Bronchial epithelial cell (primary cell): Measurements from ENCODE around the gene BCL2L1. TPM values are rescaled to one million over a fixed set of nuclear protein-coding genes. Genes with fewer than 3 reads are reported as not detected.

ENCODE experiments used
- DNase-seq: peaks from one replicate; pipeline ENCODE4 v3.0.0-alpha.2; 2010; ENCODE audit warnings: low read depth
- FAIRE-seq: peaks from 2 replicates; lab custom pipeline; 2011; peaks lifted over from hg19 to GRCh38; lab: Jason Lieb, UNC
- H3K27me3 ChIP-seq: 2 replicates; pipeline ENCODE4 v1.5.1; 2011; ENCODE audit warnings: low read length; ENCODE audit not compliant: control insufficient read depth, insufficient read depth
- H3K36me3 ChIP-seq: 2 replicates; pipeline ENCODE4 v1.5.1; 2011; ENCODE audit warnings: low read length; ENCODE audit not compliant: control insufficient read depth, insufficient read depth
- H3K4me3 ChIP-seq: 2 replicates; pipeline ENCODE4 v1.5.1; 2011; ENCODE audit warnings: mild to moderate bottlenecking, low read depth, low read length, control low read depth
- CTCF ChIP-seq: IDR thresholded peaks from 2 replicates; pipeline ENCODE4 v1.5.1; 2011; ENCODE audit warnings: mild to moderate bottlenecking, moderate library complexity, low read length, control low read depth, inconsistent platforms; ENCODE audit not compliant: insufficient read depth, severe bottlenecking
- total RNA-seq: library from RNA; depleted of rRNA; stranded (reverse); fragments of >200 nt; gene quantifications from 2 replicates; pipeline ENCODE4 v1.2.1, GENCODE V29; 2014

The BCL2L1 gene
- total RNA-seq, 1 donor from 2014 or later, result 93.5 TPM

- peak overlapping the region; percentile 70 for H3K4me3 ChIP-seq
- DNase-seq, result peak; percentile 73
- no peak for FAIRE-seq
- TF ChIP-seq CTCF, result no peak
- no peaks in the 10 kb centered on the region for H3K36me3 ChIP-seq
- H3K27me3 ChIP-seq, result no peaks in the 10 kb centered on the region
Measured at GRCh38 chr20:31740208-31740607, 17.5 kb upstream of the BCL2L1 start.

GRCh38 chr20:31739550-31739977 is 16.9 kb upstream of the BCL2L1 start:
- DNase-seq, result no peak
- no peak for TF ChIP-seq CTCF
- no peaks in the 10 kb centered on the region for H3K36me3 ChIP-seq
- H3K4me3 ChIP-seq, result peak overlapping the region; percentile 70
- no peaks in the 10 kb centered on the region for H3K27me3 ChIP-seq
- FAIRE-seq, result no peak

- Histone ChIP-seq H3K36me3 (no peaks in the 10 kb centered on the region), H3K27me3 (no peaks in the 10 kb centered on the region), H3K4me3 (peak within 1 kb of the TSS; percentile 70)
- FAIRE-seq (no peak), DNase-seq (peak; percentile 95)
- TF ChIP-seq CTCF, result peak; percentile 36
Measured at GRCh38 chr20:31738729-31739549, 16.3 kb upstream of the BCL2L1 start, which contains the start of gene TPX2. TSS of gene TPX2 (plus strand) at chr20:31739290. CDS start at chr20:31757477, 18,187 bp downstream.

- FAIRE-seq, result no peak
- TF ChIP-seq CTCF, result no peak
- no peaks in the 10 kb centered on the region for H3K27me3 ChIP-seq
- no peak for DNase-seq
- no peaks in the 10 kb centered on the region for H3K36me3 ChIP-seq
- no peak overlapping the region for H3K4me3 ChIP-seq
Measured at GRCh38 chr20:31731321-31731717, 8.7 kb upstream of the BCL2L1 start.

GRCh38 chr20:31723319-31724078 is 831 bp upstream of the BCL2L1 start:
- Histone ChIP-seq H3K36me3 (peaks cover 8% of the 10 kb centered on the region), H3K27me3 (no peaks in the 10 kb centered on the region), H3K4me3 (peak overlapping the region; percentile 78)
- peak; percentile 91 for TF ChIP-seq CTCF
- DNase-seq (peak; percentile 90), FAIRE-seq (no peak)
